ENCODE measurements around the gene CLCN6. TPM values are rescaled to one million over a fixed set of nuclear protein-coding genes. Genes with fewer than 3 reads are reported as not detected.
A peak's percentile ranks its signal among the peaks of the same experiment; 100 is the strongest.

Gene CLCN6
- polyA plus RNA-seq, 1 donor, result 15.8 TPM

- DNase-seq, result peak; percentile 74
These were observed 75.1 kb downstream of the CLCN6 start for GRCh38 chr1:11880911-11881748.

- no peak for DNase-seq
These were observed 75.9 kb downstream of the CLCN6 start for GRCh38 chr1:11881749-11882441.

- DNase-seq, result no peak
These were observed 77.0 kb downstream of the CLCN6 start for GRCh38 chr1:11882814-11883538.

GRCh38 chr1:11885916-11886315, 79.9 kb downstream of the CLCN6 start:
- DNase-seq, result no peak

- DNase-seq, result peak; percentile 66
These were observed 81.1 kb downstream of the CLCN6 start for GRCh38 chr1:11886986-11887665.

GRCh38 chr1:11887666-11888007, 81.6 kb downstream of the CLCN6 start:
- no peak for DNase-seq

GRCh38 chr1:11888206-11888876, 82.3 kb downstream of the CLCN6 start:
- DNase-seq, result no peak

- no peak for DNase-seq
These were observed 82.9 kb downstream of the CLCN6 start for GRCh38 chr1:11888877-11889208.

GRCh38 chr1:11891433-11892186, 85.6 kb downstream of the CLCN6 start:
- no peak for DNase-seq

Other genes with a start within 250 kb of the CLCN6 start
- gene FBXO2, start 151.8 kb upstream of the CLCN6 start, polyA plus RNA-seq (ENCODE audit: insufficient read length), result 0.58 TPM
- 5.3 TPM for gene FBXO44, start 151.3 kb upstream of the CLCN6 start, polyA plus RNA-seq (ENCODE audit: insufficient read length)
- 4.8 TPM for gene FBXO6, start 142.0 kb upstream of the CLCN6 start, polyA plus RNA-seq (ENCODE audit: insufficient read length)
- gene MAD2L2, start 125.0 kb upstream of the CLCN6 start, polyA plus RNA-seq (ENCODE audit: insufficient read length), result 29.4 TPM
- 0.26 TPM for gene DRAXIN, start 114.5 kb upstream of the CLCN6 start, polyA plus RNA-seq (ENCODE audit: insufficient read length)
- gene AGTRAP, start 70.1 kb upstream of the CLCN6 start, polyA plus RNA-seq (ENCODE audit: insufficient read length), result 22.2 TPM
- 7.2 TPM for gene C1orf167, start 44.0 kb upstream of the CLCN6 start, polyA plus RNA-seq (ENCODE audit: insufficient read length)
- 62.3 TPM for gene MTHFR, start 227 bp upstream of the CLCN6 start, polyA plus RNA-seq (ENCODE audit: insufficient read length)
- 1.8 TPM for gene NPPA, start 41.6 kb downstream of the CLCN6 start, polyA plus RNA-seq (ENCODE audit: insufficient read length)
- not detected for gene NPPB, start 52.8 kb downstream of the CLCN6 start, polyA plus RNA-seq (ENCODE audit: insufficient read length)
- gene KIAA2013, start 120.2 kb downstream of the CLCN6 start, polyA plus RNA-seq (ENCODE audit: insufficient read length), result 33.7 TPM
- gene PLOD1, start 128.5 kb downstream of the CLCN6 start, polyA plus RNA-seq (ENCODE audit: insufficient read length), result 144 TPM
- 64.6 TPM for gene MFN2, start 174.3 kb downstream of the CLCN6 start, polyA plus RNA-seq (ENCODE audit: insufficient read length)
- 18.7 TPM for gene MIIP, start 213.3 kb downstream of the CLCN6 start, polyA plus RNA-seq (ENCODE audit: insufficient read length)